ENCODE measurements around the gene PVALEF. TPM values are rescaled to one million over a fixed set of nuclear protein-coding genes. Genes with fewer than 3 reads are reported as not detected.
A peak's percentile ranks its signal among the peaks of the same experiment; 100 is the strongest.

The PVALEF gene
- total and polyA plus RNA-seq, 11 donors, result not detected

DNA sequence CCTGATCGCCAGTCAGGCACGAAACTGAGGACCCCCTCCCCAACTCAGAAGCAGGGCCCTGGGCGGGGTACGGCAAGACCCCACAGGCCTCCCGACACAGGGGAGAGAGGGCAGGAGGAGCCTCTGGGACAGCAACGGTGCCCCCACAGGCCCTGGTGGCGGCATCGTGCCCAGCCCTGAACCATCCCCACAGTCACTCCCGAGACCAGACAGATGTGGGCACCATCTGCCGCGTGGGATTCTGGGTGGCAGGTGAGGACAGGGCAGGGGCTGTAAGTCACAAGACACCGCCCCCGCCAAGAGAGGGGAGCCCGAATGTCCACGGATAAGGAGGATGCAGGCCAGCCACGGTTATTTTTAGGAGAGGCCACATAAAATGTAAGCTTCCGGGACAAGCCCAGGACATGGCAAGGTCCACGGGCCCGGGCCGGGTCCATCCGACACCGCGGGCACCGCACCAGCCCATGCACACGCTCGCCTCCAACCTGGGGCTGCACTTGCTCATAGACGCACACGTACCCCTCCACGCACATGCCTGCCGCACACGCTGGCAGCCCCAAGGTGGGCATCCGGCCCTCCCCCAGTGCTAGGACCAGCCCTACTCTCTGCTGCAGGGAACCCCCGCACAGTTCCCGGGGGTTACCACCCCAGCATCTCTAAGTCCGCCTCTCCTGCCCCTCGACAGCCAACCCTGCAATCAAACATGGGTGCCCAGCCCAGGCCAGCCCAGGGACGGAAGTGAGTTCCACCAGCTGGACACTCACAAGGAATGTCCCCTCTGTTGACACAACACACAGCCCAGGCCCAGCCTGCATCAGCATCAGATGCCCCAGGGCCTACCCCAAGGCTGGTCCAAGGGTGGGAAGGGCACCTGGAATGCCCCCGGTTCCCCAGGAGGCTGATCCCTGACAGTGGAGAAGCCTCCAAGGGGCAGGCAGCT is 8.2 kb upstream of the PVALEF start:
- Histone ChIP-seq H3K27ac (no peak overlapping the region), H3K27me3 (no peaks in the 10 kb centered on the region), H3K4me3 (no peak overlapping the region), H3K36me3 (no peaks in the 10 kb centered on the region), H3K9me3 (no peaks in the 10 kb centered on the region), H3K4me1 (peaks cover 0 to 27% (median 3%) of the 10 kb centered on the region in 12 donors)
- TF ChIP-seq POLR2A (IDR thresholded peaks at IDR 0.05), result no peak
- TF ChIP-seq, protein P1, sequence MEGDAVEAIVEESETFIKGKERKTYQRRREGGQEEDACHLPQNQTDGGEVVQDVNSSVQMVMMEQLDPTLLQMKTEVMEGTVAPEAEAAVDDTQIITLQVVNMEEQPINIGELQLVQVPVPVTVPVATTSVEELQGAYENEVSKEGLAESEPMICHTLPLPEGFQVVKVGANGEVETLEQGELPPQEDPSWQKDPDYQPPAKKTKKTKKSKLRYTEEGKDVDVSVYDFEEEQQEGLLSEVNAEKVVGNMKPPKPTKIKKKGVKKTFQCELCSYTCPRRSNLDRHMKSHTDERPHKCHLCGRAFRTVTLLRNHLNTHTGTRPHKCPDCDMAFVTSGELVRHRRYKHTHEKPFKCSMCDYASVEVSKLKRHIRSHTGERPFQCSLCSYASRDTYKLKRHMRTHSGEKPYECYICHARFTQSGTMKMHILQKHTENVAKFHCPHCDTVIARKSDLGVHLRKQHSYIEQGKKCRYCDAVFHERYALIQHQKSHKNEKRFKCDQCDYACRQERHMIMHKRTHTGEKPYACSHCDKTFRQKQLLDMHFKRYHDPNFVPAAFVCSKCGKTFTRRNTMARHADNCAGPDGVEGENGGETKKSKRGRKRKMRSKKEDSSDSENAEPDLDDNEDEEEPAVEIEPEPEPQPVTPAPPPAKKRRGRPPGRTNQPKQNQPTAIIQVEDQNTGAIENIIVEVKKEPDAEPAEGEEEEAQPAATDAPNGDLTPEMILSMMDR (IDR thresholded peaks at IDR 0.05), result no peak
- intact Hi-C loops (cut with DNase I), result no loop called here
- DNase-seq, result no peak
- ATAC-seq, result no peak
- WGBS, 4 donors, result 90 to 94% (median 92%) methylated on average over 33 to 38 of the region's 38 CpGs

DNA sequence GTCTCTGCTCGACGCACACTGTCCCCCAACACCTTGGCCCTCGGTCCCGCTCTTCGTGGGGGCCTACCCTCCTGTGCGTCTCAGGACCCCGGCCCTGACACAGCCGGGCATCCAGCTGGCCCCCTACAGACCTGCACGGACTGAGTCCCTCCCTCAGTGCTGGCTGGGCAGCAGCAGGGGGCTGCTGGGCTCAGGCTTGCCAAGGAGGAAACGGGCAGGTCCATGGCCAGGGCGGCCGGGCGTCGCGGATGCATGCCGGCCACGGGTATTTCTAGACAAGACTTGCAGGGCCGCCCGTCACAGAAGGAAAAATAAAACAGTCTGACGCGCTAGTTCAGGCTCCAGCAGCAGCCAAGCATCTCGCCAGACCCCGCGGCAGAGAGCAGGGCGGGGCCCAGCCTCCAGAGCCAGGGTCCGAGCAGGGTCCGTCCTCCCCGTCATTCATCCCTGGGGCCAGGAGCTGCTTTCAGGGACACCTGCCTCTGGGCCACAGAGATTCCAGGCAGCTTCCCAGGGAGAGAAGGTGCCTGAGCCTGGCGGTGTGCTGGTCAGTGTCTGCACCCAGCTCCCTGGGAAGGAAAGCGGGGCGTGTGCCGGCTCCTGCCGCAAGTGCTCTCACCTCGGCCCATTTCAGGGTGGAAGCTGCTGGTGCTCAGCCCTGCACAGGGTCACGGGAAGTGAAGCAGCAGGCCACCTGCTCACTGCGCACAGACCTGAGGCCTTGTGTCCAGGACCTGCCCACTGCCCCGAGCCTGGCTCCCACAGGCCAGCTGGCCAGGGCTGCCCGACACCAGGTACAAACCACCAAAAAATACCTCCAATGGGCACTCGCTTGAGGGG is 7.2 kb upstream of the PVALEF start:
- H3K4me3 ChIP-seq, result no peak overlapping the region
- H3K4me1 ChIP-seq, result peaks cover 0 to 21% (median 3%) of the 10 kb centered on the region in 12 donors
- H3K27ac ChIP-seq, result no peak overlapping the region
- ATAC-seq, result no peak
- H3K36me3 ChIP-seq, result no peaks in the 10 kb centered on the region
- DNase-seq, result no peak
- no peaks in the 10 kb centered on the region for H3K9me3 ChIP-seq
- WGBS, 4 donors, result 89 to 92% (median 91%) methylated on average over 18 to 39 of the region's 39 CpGs
- H3K27me3 ChIP-seq, result no peaks in the 10 kb centered on the region
- TF ChIP-seq, protein P1 (IDR thresholded peaks at IDR 0.05), result no peak
- no peak for TF ChIP-seq POLR2A (IDR thresholded peaks at IDR 0.05)
- intact Hi-C loops (cut with DNase I), result no loop called here

DNA sequence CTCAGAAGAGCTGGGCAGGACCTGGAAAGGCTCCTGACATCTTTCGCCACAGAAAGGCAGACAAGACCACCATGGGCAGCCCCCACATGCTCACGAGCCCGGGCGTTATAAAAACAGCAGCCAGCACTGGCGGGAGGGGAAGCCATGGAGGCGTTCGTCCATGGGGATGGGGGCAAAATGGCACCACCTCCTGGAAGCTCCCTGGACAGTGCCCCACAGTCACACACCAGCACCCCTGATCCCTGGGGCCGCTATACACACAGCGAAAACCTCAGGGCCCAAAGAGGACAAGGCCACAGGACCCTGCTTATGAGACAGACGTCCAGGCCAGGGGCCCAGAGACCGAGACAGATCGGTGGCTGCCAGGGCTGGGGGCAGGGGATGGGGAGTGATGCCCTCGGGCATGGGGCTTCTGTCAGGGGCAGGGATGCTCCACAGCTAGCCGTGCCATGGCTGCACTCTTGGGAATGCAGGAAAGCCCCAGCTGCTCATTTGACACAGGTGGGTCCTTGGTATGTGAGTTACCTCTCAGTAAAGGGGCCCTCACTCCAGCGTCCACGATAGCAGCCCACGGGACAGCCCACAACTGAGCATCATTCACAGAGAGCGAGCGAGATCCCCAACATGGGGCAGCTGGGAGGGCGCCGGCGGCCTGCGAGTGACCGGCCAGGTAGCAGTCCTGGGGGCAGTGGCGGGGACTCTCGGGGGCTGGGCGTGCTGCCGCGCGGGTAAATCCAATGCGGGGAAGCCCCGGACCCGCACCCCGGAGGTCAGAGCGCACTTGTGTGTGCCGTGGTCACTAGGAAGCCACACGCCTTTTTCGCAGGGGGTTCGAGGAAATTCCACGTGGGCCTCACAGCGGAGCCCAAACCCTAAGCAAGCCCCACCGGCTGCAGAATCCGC is 6.4 kb upstream of the PVALEF start:
- Histone ChIP-seq H3K27ac (no peak overlapping the region), H3K4me1 (peaks cover 0 to 13% (median 3%) of the 10 kb centered on the region in 12 donors), H3K9me3 (no peaks in the 10 kb centered on the region), H3K36me3 (no peaks in the 10 kb centered on the region), H3K4me3 (peak overlapping the region in 3 of 12 donors; percentile 48 to 63 (median 57)), H3K27me3 (peaks cover 0 to 4% (median 0%) of the 10 kb centered on the region in 9 donors)
- DNase-seq, result no peak
- intact Hi-C loops (cut with DNase I), result no loop called here
- WGBS, 4 donors, result 90 to 93% (median 91%) methylated on average over 33 to 43 of the region's 43 CpGs
- no peak for ATAC-seq
- TF ChIP-seq, protein P1 (IDR thresholded peaks at IDR 0.05), result no peak
- TF ChIP-seq POLR2A (IDR thresholded peaks at IDR 0.05), result no peak

Data from heart left ventricle (tissue), 16 donors.